Gastroesophageal sphincter (tissue), 3 donors: ENCODE results near the gene PPP1R3E.

Experiments used
- CTCF ChIP-seq, 4 experiments: fragments of 200-600 bp in 2 of 4; fragments of 450-650 bp in 2 of 4; sonication (generic) in 1 of 4; IDR thresholded peaks; one replicate each; pipeline ENCODE4 v1.5.1; 2017 to 2019; ENCODE audit warnings: antibody characterized with exemption in 4 of 4, mild to moderate bottlenecking in 2 of 4, moderate library complexity in 2 of 4
- POLR2A ChIP-seq, 2 donors: fragments of 450-650 bp; IDR thresholded peaks; one replicate each; pipeline ENCODE4 v1.6.1; 2017; ENCODE audit warnings: antibody characterized with exemption in 2 of 2, mild to moderate bottlenecking in 2 of 2, moderate library complexity in 1 of 2
- POLR2AphosphoS5 ChIP-seq: sonication (generic); formaldehyde crosslinking; IDR thresholded peaks from one replicate; pipeline ENCODE4 v1.6.1; 2017; ENCODE audit warnings: antibody characterized with exemption

GRCh38 chr14:23339506-23340268 lies 37.0 kb upstream of the PPP1R3E start:
- TF ChIP-seq CTCF (IDR thresholded peaks at IDR 0.05) = no peak
- TF ChIP-seq POLR2AphosphoS5 = no peak
- TF ChIP-seq POLR2A (IDR thresholded peaks at IDR 0.05) = no peak
